BJ (cell line): Measurements from ENCODE around the gene DCLK2. TPM values are rescaled to one million over a fixed set of nuclear protein-coding genes. Genes with fewer than 3 reads are reported as not detected.

Experiments used
- CTCF ChIA-PET: fragments of 350-600 bp; formaldehyde crosslinking; extraction: SDS; loops from one replicate; lab custom pipeline; 2021; ENCODE audit warnings: antibody characterized with exemption, inconsistent platforms; lab: Yijun Ruan, JAX
- POLR2A ChIA-PET: fragments of 300-600 bp; sonication (Branson Sonifier 250); formaldehyde crosslinking; extraction: SDS; loops from one replicate; lab custom pipeline; 2021; ENCODE audit warnings: antibody characterized with exemption; lab: Charles Lee
- DNase-seq: peaks from one replicate; pipeline ENCODE4 v3.0.0-alpha.2; 2011; ENCODE audit warnings: low read depth
- H3K27me3 ChIP-seq: 2 replicates; pipeline ENCODE4 v1.6.0; 2011; ENCODE audit warnings: low read length; ENCODE audit not compliant: control insufficient read depth, insufficient read depth
- H3K36me3 ChIP-seq: 2 replicates; pipeline ENCODE4 v1.5.1; 2011; ENCODE audit warnings: low read length; ENCODE audit not compliant: control insufficient read depth, insufficient read depth
- H3K4me3 ChIP-seq: 2 replicates; pipeline ENCODE4 v1.5.1; 2011; ENCODE audit warnings: low read depth, mild to moderate bottlenecking, control low read depth, low read length
- polyA plus RNA-seq: library from polyadenylated mRNA; depleted of rRNA; stranded (reverse); fragments of >200 nt; gene quantifications from 2 replicates; pipeline ENCODE4 v1.2.3, GENCODE V29; 2011
- TF ChIP-seq, protein P1 (sequence below): IDR thresholded peaks from 2 replicates; pipeline ENCODE4 v1.5.1; 2011; ENCODE audit warnings: low read depth, mild to moderate bottlenecking, control low read depth, inconsistent platforms, low read length, moderate library complexity; ENCODE audit not compliant: insufficient read depth

The DCLK2 gene
- polyA plus RNA-seq, 1 experiment = 38.8 TPM

DNA sequence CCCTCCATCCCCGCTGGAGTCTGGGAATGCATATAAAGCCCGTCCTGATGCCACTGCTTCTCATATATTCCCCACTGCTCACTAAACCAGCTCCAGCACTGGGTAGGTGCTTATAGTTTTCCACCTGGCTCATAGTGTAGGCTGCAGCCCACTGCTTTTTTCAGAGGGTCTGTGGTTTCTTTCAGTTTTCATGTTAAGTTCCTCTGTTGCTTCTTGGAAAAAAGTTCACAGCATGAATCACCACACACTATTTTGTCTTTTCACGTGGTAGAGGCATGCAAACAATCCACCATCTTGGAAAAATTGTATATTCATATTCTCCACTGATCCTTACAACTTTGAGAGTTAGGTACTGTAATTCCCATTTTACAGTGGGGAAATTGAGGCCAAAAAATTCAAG lies 39.4 kb downstream of the DCLK2 start:
- no peaks in the 10 kb centered on the region for H3K27me3 ChIP-seq
- no peak overlapping the region for H3K4me3 ChIP-seq
- TF ChIP-seq, protein P1, sequence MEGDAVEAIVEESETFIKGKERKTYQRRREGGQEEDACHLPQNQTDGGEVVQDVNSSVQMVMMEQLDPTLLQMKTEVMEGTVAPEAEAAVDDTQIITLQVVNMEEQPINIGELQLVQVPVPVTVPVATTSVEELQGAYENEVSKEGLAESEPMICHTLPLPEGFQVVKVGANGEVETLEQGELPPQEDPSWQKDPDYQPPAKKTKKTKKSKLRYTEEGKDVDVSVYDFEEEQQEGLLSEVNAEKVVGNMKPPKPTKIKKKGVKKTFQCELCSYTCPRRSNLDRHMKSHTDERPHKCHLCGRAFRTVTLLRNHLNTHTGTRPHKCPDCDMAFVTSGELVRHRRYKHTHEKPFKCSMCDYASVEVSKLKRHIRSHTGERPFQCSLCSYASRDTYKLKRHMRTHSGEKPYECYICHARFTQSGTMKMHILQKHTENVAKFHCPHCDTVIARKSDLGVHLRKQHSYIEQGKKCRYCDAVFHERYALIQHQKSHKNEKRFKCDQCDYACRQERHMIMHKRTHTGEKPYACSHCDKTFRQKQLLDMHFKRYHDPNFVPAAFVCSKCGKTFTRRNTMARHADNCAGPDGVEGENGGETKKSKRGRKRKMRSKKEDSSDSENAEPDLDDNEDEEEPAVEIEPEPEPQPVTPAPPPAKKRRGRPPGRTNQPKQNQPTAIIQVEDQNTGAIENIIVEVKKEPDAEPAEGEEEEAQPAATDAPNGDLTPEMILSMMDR = no peak
- CTCF ChIA-PET = no interaction called here
- DNase-seq = no peak
- no peaks in the 10 kb centered on the region for H3K36me3 ChIP-seq
- POLR2A ChIA-PET = no interaction called here

DNA sequence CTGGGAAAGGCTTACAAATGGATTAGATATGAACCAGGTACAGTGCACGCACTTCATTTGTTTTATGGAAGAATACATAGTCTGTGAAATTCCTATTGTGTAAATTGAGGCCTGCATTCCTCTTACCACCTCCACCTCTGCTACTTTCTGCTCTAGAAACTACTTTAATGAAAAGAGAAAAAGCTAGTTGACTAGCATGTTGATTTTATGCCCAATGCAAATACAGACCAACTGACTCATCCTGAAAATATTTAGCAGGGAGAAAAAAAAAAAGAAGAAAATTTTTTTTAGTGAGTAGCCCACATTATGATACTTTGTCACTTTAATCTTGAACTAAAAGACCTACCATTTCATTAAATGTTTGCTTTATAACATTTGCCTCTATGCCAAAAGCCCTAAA lies 41.2 kb downstream of the DCLK2 start:
- DNase-seq = no peak
- TF ChIP-seq, protein P1 = no peak
- H3K4me3 ChIP-seq = no peak overlapping the region
- no peaks in the 10 kb centered on the region for H3K27me3 ChIP-seq
- CTCF ChIA-PET = no interaction called here
- H3K36me3 ChIP-seq = 0 out of 2 replicates have a peak, but pooled peaks cover 2% of the 10 kb centered on the region
- POLR2A ChIA-PET = no interaction called here

DNA sequence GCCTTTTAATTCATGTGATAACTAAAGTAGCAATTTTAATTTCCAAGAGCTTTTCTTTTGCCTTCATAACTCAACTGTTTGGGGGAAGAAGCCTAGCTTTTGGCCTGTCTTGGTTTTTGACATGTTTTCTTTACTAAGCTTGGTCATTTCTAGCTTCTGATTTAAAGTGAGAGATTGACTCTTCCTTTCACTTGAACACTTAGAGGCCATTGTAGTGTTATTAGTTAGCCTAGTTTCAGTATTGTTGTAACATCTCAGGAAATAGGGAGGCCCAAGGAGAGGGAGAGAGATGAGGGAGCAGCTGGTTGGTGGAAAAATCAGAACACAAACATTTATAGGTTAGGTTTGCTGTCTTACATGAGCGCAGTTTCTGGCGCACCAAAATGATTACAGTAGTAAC lies 44.8 kb downstream of the DCLK2 start:
- ChIA-PET CTCF (interaction anchor here (1.1 to 1.8 kb wide), 2 partner anchors 13 to 119 kb away, joined by 3 to 11 read pairs; no protein-coding TSS in a partner anchor), POLR2A (interaction anchor here (0.6 kb wide), 1 partner anchor 119 kb away, joined by 4 read pairs; no protein-coding TSS in a partner anchor)
- Histone ChIP-seq H3K4me3 (no peak overlapping the region), H3K36me3 (0 out of 2 replicates have a peak, but pooled peaks cover 2% of the 10 kb centered on the region), H3K27me3 (no peaks in the 10 kb centered on the region)
- TF ChIP-seq, protein P1 = no peak
- DNase-seq = no peak

DNA sequence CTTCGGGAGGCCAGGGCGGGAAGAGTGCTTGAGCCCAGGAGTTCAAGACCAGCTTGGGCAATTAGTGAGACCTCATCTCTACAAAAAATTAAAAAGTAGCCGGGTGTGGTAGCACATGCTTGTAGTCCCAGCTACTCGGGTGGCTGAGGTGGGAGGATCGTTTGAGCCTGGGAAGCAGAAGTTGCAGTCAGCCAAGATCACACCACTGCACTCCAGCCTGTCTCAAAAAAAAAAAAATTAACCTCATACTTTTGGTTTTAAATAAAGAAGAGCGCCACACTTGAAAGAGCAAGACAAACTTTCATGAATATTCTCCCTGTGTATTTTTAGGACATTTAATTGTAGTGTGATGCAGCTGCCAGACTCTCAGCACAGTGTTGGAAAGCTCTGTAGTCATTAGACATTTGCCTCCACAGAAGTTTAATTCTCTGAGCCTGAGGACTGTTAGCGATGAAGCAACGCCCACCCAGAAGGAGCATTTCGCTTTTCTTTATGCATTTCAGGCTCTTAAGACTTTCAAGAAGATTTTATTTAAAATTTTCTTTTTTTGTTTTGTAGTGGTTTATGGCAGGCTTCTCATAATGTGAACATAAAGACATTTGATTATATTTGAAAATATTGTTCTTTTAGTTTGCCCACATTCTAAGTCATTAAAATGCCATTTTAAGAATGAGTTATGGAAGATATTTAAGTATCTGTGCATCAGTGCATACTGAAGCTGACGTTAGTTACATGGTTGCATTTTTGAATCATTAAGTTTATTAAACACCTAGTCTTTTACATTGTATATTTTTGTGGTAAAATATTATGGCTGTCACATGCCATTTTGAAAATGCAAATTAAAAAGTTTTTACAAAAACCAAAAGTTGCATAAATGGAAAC lies 45.8 kb downstream of the DCLK2 start:
- ChIA-PET POLR2A (no interaction called here), CTCF (interaction anchor here (0.6 to 1.8 kb wide), 3 partner anchors 12 to 494 kb away, joined by 3 to 11 read pairs (median 3); no protein-coding TSS in a partner anchor)
- H3K36me3 ChIP-seq = 0 out of 2 replicates have a peak, but pooled peaks cover 2% of the 10 kb centered on the region
- no peaks in the 10 kb centered on the region for H3K27me3 ChIP-seq
- DNase-seq = no peak
- no peak overlapping the region for H3K4me3 ChIP-seq
- TF ChIP-seq, protein P1 = no peak

DNA sequence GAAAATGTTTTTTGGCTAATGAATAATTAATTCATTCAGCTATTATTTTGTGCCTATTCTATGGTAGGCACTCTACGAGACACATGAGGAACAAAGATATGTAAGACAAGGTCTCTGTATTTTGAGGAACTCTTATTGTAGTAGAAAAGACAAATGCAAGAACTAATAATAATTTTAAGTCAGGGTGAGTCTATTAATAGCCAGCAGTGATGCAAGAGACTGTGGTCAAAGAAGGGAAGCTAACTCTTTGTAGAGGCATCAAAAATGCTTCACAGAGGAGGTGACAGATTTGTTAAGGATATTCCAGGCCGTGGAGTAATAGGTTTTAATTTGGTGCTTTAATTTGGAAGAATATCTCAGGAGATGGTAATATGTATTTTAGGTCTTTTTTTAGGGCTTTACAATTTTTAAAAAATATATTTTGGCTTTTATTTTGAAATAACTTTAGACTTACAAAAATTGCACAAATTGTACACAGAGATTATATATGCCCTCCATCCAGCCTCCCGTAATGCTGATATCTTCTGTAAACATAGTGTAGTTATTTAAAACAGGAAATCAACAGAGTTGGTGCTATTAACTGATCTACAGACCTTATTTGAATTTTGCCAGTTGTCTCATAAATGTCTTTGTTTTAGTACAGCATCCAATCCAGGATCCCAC lies 48.1 kb downstream of the DCLK2 start:
- CTCF ChIA-PET = no interaction called here
- no peak for DNase-seq
- Histone ChIP-seq H3K27me3 (no peaks in the 10 kb centered on the region), H3K36me3 (0 out of 2 replicates have a peak, but pooled peaks cover 2% of the 10 kb centered on the region), H3K4me3 (no peak overlapping the region)
- TF ChIP-seq, protein P1 = no peak
- POLR2A ChIA-PET = interaction anchor here (0.6 kb wide), 1 partner anchor 183 kb away, joined by 3 read pairs; no protein-coding TSS in a partner anchor
